GM18909 (cell line): ENCODE measurements around the gene STAT5B.
"Not testable (repeated sequence)": the region's sequence is repeated elsewhere in the genome, so short reads cannot be mapped to it uniquely, and the experiment has no call there.

ENCODE experiments used
- ATAC-seq: cut with Tn5 transposase; IDR thresholded peaks from one replicate; pipeline ENCODE4 v1.9.1; 2021; ENCODE audit warnings: mild to moderate bottlenecking; ENCODE audit not compliant: unreplicated experiment, poor library complexity

STAT5B gene

DNA sequence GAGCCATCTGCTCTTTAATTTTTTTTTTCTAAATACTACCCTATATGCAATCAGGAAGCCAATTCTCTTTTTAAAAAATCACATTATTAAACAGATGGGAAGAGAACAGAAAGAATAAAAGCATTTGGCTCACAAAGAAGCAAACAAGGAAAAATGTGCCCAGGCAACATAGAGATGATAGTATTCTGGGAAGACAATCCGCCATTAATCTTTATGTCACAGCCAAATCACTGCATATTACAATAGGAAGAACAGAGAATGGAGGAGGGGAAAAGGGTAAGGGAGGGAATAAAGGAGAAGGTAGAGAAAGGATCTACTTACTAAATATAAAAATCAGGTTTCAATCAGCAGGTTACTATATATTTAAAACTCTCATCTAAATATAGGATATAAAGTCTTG lies 34.3 kb downstream of the STAT5B start:
- ATAC-seq = no peak

DNA sequence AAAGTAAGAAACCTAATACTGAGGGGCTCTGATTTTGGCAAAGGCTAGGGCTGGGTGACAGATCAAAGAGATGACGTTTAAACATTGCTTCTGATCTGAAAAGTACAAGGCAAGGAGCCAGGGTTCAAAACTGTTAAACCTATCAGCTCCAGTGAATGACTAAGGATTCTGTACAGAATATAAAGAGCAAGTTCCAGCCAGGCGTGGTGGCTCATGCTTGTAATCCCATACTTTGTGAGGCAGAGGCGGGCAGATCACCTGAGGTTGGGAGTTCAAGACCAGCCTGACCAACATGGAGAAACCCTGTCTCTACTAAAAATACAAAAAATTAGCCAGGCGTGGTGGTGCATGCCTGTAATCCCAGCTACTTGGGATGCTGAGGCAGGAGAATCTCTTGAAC lies 35.3 kb downstream of the STAT5B start:
- not testable (repeated sequence) for ATAC-seq

DNA sequence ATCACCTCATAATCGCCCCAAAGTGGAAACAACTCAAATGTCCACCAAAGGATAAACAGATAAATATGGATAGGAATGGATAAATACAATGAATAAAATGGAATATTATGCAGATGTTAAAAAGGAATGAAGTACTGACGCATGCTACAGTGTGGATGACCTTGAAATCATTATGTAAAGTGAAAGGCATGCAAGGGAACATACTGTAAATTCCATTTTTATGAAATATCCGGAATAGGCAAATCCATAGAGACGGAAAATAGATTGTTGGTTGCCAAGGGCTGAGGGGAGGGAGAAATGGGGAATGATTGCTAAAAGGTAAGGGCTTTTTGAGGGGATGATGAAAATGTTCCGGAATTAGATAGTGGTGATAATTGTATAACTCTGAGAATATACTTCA lies 36.0 kb downstream of the STAT5B start:
- ATAC-seq = no peak

DNA sequence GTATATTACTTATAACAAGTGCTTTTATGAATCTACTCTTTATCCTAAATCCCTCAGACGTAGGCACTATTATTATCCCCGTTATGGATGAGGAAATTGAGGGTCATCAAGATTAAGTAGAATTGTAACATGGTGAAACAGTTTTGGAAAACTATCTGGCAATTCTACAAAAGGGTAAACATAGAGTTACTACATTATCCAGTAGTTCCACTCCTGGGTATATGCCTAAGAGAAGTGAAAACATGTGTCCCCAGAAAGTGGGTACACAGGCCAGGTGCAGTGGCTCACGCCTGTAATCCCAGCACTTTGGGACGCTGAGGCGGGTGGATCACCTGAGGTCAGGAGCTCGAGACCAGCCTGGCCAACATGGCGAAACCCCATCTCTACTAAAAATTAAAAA lies 36.6 kb downstream of the STAT5B start:
- not testable (repeated sequence) for ATAC-seq

DNA sequence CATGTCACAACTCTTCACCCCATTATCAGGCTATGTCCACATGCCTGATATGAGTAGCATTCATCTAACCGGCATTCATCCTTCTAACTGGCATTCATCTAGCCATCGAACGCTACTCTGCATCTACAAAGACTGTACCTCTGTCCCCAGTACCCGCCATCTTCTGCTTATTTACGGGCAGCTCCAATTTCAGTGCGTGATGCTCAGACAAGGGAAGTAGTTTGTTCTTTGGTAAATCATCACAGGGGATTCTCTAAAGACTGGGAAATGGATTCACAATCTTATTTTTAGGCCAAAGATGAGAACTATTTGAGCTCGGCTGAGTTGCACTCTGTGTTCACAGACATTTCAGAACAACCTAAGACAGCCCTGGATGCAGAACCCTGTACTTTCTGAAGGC lies 39.4 kb downstream of the STAT5B start:
- no peak for ATAC-seq

DNA sequence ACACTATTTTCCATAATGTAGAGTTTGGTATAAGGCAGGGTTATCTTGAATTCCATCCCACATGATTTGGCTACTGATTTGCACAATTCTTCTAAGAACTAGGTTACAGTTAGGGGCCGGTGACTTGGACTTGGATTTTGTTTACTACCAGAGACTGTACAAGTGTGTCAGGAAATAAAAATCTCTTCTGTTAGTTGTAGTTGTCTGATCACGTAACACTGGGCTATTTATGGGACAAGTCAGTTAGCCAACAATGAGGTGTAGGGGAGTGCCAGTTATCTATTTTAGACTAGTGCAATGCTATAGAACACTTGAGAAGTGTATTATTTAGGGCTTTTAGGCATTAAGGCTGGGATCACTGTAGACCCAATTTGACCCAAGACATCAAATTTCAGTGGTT lies 42.2 kb downstream of the STAT5B start:
- no peak for ATAC-seq

DNA sequence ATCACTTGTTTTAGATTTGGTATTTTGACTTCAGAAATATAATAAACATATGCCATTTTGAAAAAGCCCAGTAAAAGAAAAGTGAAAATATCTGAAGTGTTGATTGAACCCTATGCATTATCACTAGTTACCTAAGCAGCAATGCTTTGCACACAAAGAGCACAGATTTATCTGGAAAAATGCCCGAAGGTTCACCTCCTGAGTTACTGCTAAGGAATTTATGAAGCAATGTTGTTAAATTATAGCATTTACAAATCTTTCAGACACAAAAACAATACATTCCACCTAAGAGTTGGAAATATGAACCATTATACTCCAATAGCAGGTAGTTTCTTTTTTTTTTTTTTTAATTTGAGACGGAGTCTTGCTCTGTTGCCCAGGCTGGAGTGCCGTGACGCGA lies 43.0 kb downstream of the STAT5B start:
- ATAC-seq = no peak

DNA sequence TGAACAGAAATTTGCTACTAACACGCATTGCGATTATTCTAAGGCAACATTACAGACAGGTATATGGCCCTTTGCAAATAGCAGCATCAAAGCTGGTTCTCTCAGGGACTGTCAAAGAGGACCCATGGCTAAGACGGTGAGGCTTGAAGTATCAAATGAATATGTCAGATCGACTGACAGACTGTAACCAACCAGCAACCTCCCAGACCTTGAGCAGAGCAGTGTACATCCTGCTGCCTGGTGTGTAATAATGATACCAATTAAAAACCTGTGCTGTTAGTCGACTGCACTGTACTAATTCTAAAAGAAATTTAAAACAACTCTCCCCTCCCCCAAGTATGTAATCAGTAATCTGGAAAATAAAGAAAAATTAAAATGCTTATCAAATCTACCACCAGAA lies 46.0 kb downstream of the STAT5B start:
- no peak for ATAC-seq

DNA sequence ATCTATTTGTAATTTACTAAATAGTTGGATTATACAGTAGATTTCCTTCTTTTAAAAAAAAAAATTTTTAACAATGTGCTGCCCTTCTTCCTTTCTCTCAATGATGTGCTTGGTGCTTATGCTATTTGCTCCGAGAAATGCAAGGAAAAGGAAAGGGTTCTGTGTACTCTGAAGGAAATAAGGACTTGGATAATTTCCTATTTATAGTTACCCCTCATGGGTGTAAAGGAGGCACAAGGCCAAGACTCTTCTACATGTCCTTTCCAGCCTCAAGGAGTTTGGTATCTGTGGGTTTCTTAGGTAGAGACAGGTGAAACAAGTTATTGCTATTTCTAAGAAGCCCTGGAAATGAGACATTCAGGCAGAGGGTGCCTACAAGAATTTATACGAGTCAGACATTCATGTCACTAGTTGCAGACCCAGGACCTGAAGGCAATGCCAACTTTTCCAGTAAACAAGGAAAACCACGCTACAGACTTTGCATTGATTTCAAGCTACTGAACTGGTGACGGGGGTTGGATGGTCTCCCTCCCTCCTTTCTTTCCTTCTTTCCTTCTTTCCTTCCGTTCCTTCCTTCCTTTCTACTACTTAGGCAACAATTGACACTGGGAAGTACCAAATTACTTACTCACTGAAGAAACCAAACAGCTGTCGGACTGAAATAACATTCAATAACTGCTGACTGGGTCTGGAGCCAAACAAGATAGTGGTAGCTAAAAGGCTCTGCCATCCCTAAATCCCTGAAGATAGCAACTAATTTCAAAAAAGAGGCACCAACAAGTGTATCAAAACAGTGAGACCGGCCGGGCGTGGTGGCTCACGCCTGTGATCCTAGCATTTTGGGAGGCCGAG lies 48.1 kb downstream of the STAT5B start:
- ATAC-seq = no peak

DNA sequence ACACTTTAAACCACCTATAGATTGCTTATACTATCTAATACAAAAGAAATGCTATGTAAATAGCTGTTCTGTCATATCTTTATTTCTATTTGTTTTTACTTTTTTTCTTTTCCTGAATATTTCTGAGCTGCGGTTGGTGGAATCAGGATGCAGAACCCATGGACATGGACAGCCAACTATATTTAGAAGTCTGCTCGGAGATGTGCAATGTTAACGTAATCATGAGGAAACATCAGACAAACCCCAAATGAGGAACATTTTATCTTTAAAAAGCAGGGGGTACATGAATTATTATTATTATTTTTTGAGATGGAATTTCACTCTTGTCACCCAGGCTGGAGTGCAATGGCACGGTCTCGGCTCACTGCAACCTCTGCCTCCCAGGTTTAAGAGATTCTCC lies 50.5 kb downstream of the STAT5B start:
- no peak for ATAC-seq

DNA sequence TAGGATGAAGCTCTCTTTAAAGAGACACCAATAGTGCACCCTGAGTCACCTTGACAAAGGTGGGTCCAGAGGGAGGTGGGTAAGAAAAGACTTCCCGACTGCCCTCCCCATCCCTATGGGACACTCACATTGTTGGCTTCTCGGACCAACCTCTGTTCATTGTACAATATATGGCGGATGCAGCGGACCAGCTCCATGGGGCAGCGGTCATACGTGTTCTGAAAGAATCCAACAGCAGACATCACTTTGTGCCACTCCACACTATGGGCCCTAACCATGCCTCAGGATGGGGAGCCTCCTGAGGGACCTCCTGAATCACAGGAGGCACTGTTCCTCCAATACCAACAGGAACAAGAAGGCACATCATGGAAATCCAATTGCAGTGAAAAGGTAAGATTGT lies 51.5 kb downstream of the STAT5B start:
- ATAC-seq = no peak

DNA sequence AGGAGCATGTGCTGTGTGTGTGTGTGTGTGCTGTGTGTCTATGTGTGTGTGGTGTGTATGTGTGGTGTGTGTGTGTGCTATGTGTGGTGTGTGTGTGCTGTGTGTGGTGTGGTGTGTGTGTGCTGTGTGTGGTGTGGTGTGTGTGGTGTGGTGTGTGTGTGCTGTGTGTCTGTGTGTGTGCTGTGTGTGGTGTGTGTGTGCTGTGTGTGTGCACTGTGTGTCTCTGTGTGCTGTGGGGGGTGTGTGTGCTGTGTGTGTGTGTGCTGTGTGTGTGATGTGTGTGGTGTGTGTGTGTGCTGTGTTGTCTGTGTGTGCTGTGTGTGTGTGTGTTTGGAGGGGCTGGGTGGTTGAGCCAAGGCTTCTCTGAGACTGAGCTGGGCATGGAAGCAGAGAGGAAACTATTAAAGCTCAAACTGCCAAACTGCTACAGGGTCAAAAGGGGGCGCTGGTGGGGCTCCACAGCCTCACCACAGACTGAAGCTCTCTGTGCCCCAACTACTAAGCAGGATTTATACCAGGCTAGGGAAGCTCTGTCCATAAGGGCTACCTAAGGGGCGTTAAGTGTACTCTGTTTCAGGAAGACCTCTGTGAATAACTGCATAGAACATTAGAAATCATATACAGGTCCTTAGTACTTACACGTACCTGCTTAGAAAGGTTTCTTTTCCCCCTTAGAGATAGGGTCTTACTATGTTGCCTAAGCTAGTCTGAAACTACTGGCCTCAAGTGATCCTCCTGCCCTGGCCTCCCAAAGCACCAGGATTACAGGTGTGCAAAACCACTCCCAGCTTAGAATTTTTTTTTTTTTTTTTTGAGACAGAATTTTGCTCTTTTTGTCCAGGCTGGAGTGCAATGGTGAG lies 54.1 kb downstream of the STAT5B start:
- no peak for ATAC-seq

DNA sequence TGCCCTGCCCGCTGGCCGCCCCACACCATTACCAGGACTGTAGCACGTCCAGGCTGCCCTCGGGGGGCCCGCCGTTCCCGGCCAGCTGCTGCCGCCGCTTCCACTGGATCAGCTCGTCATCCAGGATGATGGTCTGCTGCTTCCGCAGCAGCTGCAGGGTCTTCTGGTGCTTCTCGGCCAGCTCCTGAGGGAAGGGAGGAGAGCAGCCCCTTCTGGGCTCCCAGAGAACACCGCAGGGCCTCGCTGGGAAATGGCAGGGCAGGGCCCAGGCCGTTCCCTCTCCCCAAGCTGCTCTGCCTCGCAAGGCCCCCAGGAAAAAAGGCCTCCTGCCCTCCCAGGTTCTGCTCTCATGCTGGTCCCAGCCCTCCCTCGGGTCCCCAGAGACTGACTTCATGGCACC lies 56.9 kb downstream of the STAT5B start:
- ATAC-seq = not testable (repeated sequence)

DNA sequence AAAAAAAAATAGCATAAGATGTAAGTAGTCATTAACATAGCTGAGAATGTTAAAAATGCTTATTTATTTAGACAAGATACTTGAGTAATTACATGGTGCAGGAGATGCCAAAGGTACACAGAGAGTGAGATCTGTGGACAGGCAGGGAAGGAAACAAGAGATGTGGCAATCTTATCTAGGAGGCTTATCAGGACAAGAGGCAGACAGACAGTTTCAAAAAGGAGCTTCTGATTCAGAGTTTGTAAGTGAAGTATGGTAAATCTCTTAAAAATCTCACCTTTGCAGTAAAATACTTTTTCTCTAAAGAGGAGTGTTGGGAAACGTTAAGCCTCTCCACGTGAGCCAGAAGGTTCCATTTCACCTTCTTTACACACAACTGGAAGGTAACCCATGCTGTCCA lies 62.0 kb downstream of the STAT5B start:
- ATAC-seq = no peak

DNA sequence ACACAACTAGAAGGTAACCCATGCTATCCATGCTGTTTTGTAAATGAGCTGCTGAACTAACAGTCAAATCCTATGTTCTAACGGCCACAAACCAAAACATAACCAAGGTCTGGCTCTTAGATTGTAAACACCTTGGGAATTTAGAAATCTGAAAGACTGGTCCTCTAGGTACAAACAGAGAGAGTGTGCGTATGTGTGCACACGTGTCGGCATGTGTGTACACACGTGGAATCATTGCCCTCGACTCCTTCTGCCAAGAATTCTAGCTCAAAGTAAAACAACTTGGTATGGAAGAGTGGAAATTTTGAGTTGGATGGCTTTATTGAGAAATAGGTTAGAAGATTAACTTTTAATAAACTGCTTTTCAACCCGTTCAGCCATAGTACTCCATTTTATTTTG lies 63.8 kb downstream of the STAT5B start:
- no peak for ATAC-seq

DNA sequence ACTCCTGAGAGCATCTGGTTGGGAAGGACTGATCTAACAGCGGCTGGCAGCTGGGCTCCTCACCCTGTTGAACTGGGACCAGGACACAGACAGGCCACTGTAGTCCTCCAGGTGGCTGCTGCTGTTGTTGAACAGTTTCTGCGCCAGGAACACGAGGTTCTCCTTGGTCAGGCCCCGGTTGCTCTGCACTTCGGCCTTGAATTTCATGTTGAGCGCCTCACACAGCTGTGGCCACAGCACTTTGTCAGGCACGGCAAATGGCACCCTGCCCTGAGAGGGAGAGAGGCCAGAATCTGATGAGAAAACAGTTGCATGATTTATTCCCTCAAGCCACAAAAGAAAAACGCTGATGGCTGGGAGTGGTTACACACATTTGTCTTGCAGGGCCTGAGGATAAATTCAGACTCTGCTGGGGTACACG lies 64.3 kb downstream of the STAT5B start:
- not testable (repeated sequence) for ATAC-seq

DNA sequence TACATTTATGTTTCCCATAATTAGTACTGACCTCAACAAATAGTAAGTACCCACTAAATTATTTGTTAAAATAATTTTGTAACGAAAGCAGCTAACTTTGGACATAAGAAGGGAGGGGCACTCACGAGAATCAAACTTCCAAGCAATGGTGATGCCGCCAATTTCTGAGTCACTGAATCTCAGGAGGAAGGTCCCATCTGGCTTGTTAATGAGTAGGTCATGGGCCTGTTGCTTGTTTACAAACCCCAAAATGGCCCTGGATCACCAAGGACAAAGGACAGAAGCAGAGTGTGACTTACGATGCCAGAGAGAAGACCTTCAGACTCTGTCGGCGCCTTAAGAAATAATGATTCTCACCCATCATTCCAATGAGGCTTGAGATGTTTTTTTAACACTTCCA lies 66.1 kb downstream of the STAT5B start:
- no peak for ATAC-seq

DNA sequence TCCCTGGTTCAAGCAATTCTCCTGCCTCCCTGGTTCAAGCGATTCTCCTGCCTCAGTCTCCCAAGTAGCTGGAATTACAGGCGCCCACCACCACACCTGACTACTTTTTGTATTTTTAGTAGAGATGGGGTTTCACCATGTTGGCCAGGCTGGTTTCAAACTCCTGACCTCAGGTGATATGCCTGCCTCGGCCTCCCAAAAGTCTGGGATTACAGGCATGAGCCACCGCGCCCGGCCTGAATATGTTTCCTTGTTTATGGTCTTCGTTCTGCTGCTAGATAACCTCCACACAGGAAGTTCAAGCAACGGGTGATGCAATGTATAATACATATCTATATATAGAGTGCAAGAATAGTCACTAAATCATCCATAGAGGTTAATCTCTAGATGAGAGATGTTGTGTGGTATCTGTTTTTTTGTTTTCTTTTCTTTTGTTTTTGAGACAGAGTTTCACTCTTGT lies 70.0 kb downstream of the STAT5B start:
- not testable (repeated sequence) for ATAC-seq

DNA sequence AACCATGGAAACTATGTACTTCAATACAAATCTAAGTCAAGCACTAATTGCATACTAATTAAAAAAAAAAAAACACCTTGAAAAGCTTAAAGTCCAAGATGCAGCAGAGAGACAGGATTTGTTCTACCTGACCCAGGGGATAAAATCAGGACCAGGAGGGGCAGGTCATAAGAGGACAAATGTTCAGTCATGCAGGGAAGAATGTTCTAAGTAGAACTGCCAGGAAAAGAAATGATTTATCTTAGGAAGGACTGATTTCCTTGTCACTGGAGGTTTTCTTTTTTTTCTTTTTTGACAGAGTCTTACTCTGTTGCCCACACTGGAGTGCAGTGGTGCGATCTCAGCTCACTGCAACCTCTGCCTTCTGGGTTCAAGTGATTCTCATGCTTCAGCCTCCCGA lies 72.8 kb downstream of the STAT5B start:
- ATAC-seq = no peak

DNA sequence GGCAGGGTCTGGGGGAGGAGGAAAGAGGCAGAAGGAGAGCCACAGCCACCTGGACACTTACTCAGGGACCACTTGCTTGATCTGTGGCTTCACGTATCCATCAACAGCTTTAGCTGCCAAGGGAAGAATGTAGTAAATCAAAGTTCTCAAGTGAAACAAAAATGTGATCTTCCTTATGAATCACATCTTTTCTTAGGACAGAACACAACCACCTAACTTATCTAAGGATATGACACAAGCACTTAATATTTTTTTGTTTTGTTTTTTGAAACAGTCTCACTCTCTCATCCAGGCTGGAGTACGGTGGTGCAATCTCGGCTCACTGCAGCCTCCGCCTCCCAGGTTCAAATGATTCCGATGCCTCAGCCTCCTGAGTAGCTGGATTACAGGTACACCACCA lies 73.5 kb downstream of the STAT5B start:
- ATAC-seq = no peak

DNA sequence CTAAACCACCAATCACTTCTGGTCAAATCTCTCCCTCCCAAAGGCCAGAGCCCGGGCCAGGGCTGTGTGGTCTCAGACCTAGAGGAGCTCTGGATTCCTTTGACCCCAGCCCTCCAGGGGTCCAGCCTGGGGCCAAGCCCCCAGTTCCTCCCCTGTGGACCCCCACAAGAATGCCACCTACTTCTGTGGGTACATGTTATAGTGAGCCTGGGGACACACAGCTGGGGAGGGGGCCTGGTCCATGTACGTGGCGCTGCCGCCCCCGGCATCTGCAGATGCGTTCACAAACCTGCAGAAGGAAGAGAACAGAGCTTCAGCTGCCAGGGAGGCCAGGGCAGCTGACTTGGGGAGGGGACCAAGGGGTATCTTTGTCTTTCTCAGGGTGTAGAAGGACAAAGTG lies 74.0 kb downstream of the STAT5B start:
- no peak for ATAC-seq

DNA sequence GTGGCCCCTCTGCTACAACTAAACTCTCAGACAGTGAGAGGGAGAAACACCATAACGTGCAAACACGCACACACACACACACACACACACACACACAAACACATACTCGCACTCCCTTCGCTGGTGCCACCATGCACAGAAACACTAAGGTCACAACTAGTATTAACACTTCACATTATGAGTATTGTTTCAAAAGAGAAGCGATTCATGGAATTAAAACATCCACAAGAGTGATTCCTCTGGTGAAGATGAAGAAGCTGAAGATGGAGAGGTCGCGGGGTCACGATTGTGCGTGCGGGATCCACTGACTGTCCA lies 74.8 kb downstream of the STAT5B start:
- no peak for ATAC-seq
